Measurements from ENCODE around the gene BOD1L1. TPM values are rescaled to one million over a fixed set of nuclear protein-coding genes. Genes with fewer than 3 reads are reported as not detected.

The BOD1L1 gene
- total RNA-seq, 2 donors from 2014 or later: 16.2 to 20.0 TPM

GRCh38 chr4:13530823-13531624 lies 96.5 kb downstream of the BOD1L1 start:
- no peak for DNase-seq (ENCODE audit: low spot score)
- no peak for TF ChIP-seq CTCF (IDR thresholded peaks at IDR 0.05)
- no peak overlapping the region for H3K27ac ChIP-seq
- no peak overlapping the region for H3K4me3 ChIP-seq
- peaks cover 39 to 82% of the 10 kb centered on the region in 2 donors for H3K27me3 ChIP-seq
- no peaks in the 10 kb centered on the region for H3K9me3 ChIP-seq
- H3K36me3 ChIP-seq: no peaks in the 10 kb centered on the region
- H3K4me1 ChIP-seq: peaks cover 0 to 30% of the 10 kb centered on the region in 2 donors

GRCh38 chr4:13529128-13529919 lies 98.2 kb downstream of the BOD1L1 start:
- no peaks in the 10 kb centered on the region for H3K36me3 ChIP-seq
- H3K27me3 ChIP-seq: peaks cover 38 to 80% of the 10 kb centered on the region in 2 donors
- DNase-seq (ENCODE audit: low spot score): no peak
- TF ChIP-seq CTCF (IDR thresholded peaks at IDR 0.05): no peak
- no peak overlapping the region for H3K27ac ChIP-seq
- peaks cover 0 to 26% of the 10 kb centered on the region in 2 donors for H3K4me1 ChIP-seq
- peaks cover 4 to 11% of the 10 kb centered on the region in 2 donors for H3K9me3 ChIP-seq
- no peak overlapping the region for H3K4me3 ChIP-seq

- Histone ChIP-seq H3K27ac (no peak overlapping the region), H3K9me3 (peaks cover 9 to 16% of the 10 kb centered on the region in 2 donors), H3K36me3 (no peaks in the 10 kb centered on the region), H3K27me3 (peaks cover 38 to 80% of the 10 kb centered on the region in 2 donors), H3K4me1 (peaks cover 0 to 26% of the 10 kb centered on the region in 2 donors), H3K4me3 (no peak overlapping the region)
- DNase-seq (ENCODE audit: low spot score): no peak
- TF ChIP-seq CTCF (IDR thresholded peaks at IDR 0.05): no peak
Measured at GRCh38 chr4:13528821-13529127, 98.8 kb downstream of the BOD1L1 start.

DNA sequence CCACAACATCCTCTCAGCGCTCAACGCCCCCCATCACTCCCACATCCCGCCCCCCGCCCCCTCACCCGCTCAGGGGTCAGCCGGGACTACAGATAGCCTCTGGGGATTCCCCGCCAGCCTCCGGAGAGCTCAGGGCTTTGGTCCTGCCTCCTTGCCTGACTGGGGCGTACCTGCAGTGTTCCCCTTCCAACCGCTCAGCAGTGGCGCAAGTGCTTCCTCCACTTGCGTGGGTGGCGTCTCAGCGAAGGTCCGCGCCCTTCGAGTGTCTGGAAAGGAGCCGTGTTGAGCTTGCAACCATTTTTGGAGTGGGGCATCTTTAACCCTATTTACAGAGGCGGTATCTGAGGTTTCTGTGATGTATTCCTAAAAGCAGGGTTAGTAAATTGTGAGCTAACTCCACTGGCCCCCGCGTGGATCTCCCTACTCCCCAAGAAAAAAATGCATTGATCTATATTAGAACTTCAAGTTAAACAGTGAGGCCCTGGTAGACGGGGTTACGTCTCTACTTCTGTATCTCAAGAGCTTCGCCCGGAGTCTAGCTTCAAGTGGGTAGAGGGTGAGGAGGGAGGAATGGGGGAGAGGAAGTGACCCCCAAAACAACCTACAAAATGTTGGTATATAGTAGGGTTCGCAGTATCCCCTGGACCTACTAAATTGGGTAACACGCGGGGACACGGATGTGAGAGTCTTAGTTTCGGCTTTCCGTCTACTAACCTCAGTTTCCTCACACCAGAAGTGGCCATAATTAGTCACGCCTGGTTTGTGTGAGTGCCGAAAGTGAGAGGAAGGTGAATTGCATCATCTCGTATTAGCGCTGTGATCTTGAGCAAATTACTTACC lies 99.3 kb downstream of the BOD1L1 start:
- Histone ChIP-seq H3K27me3 (peaks cover 39 to 80% of the 10 kb centered on the region in 2 donors), H3K9me3 (peaks cover 13 to 19% of the 10 kb centered on the region in 2 donors), H3K4me3 (no peak overlapping the region), H3K4me1 (peaks cover 0 to 31% of the 10 kb centered on the region in 2 donors), H3K36me3 (no peaks in the 10 kb centered on the region), H3K27ac (no peak overlapping the region)
- no peak for TF ChIP-seq CTCF (IDR thresholded peaks at IDR 0.05)
- no peak for DNase-seq (ENCODE audit: low spot score)

GRCh38 chr4:13527192-13527980 lies 100.1 kb downstream of the BOD1L1 start:
- DNase-seq (ENCODE audit: low spot score): no peak
- Histone ChIP-seq H3K27ac (no peak overlapping the region), H3K36me3 (no peaks in the 10 kb centered on the region), H3K4me1 (peaks cover 0 to 39% of the 10 kb centered on the region in 2 donors), H3K27me3 (peaks cover 38 to 85% of the 10 kb centered on the region in 2 donors), H3K9me3 (peaks cover 13 to 19% of the 10 kb centered on the region in 2 donors), H3K4me3 (no peak overlapping the region)
- TF ChIP-seq CTCF (IDR thresholded peaks at IDR 0.05): no peak

Measured in right atrium auricular region (tissue), 2 donors.